C4-2B (cell line): ENCODE data around the gene GAS2L3.

ENCODE experiments used
- ZFX ChIP-seq: fragments of 450-650 bp; IDR thresholded peaks from 2 replicates; pipeline ENCODE4 v1.6.1; 2017
- TF ChIP-seq, protein P1 (sequence below): fragments of 450-650 bp; conservative IDR thresholded peaks from 2 replicates; pipeline ENCODE4 v1.5.1; 2017; ENCODE audit warnings: mild to moderate bottlenecking

DNA sequence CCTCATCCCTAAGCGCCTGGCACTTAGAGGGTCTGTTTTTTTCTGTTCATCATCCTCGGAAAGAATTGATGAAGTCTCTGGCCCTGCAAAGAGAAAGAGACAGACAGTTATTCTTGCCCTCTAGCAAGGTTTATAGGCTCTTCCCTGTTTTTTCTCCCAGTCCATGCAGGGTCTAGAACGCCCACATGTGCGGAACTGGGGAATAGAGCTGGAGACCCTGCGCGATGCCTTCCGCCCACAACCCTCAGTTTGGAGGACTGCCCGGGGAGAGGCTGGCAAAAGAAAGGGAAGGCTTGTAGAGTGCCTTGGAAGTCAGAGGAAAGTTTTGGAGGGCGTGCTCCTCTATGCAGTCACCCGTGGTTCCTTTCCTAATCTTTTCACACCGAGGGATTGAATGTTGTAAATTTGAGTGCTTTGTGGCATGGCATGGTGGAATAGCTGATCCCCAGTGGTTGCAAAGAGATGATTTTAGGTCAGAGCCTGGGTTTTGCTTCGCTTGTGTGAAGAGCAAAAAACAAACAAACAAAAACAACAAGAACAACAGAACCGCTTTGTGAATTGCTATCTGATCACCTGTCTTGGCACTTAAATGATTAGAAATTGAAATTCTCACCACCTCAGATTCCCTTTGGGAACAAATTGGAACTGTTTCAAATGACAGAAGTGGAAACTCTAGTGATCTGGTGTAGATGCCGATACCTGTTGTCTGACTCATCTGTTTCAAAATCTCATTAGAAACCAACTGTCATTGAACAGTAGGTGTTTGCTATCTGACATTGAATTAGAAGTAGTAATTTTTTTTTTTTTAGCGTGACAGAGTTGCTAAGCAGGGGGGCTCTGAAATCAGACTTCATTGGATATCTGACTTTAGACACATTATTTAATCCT lies 947 bp downstream of the GAS2L3 start:
- TF ChIP-seq, protein P1, sequence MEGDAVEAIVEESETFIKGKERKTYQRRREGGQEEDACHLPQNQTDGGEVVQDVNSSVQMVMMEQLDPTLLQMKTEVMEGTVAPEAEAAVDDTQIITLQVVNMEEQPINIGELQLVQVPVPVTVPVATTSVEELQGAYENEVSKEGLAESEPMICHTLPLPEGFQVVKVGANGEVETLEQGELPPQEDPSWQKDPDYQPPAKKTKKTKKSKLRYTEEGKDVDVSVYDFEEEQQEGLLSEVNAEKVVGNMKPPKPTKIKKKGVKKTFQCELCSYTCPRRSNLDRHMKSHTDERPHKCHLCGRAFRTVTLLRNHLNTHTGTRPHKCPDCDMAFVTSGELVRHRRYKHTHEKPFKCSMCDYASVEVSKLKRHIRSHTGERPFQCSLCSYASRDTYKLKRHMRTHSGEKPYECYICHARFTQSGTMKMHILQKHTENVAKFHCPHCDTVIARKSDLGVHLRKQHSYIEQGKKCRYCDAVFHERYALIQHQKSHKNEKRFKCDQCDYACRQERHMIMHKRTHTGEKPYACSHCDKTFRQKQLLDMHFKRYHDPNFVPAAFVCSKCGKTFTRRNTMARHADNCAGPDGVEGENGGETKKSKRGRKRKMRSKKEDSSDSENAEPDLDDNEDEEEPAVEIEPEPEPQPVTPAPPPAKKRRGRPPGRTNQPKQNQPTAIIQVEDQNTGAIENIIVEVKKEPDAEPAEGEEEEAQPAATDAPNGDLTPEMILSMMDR = no peak
- no peak for TF ChIP-seq ZFX
